ENCODE measurements around the gene FKBP1A. TPM values are rescaled to one million over a fixed set of nuclear protein-coding genes. Genes with fewer than 3 reads are reported as not detected.
"Not testable (repeated sequence)": the region's sequence is repeated elsewhere in the genome, so short reads cannot be mapped to it uniquely, and the experiment has no call there.

FKBP1A gene
- total and polyA plus RNA-seq, 12 donors: 51.7 to 917 (median 137) TPM

- H3K4me1 ChIP-seq (replicated peaks in 1 of 2): no peaks in the 10 kb centered on the region
- no peak overlapping the region for H3K4me3 ChIP-seq
- DNase-seq: no peak
- no peak overlapping the region for H3K27ac ChIP-seq
- H3K27me3 ChIP-seq: peaks cover 6% of the 10 kb centered on the region
- WGBS, 4 donors: 41 to 54% (median 50%) methylated on average over 2 of the region's 2 CpGs
- intact Hi-C loops (cut with DNase I): no loop called here
- H3K36me3 ChIP-seq (replicated peaks in 1 of 2): no peaks in the 10 kb centered on the region
- no peaks in the 10 kb centered on the region for H3K9me3 ChIP-seq (replicated peaks in 1 of 3)
- TF ChIP-seq CTCF (IDR thresholded peaks at IDR 0.05): no peak
- no peak for TF ChIP-seq POLR2A (IDR thresholded peaks at IDR 0.05)
Observed at GRCh38 chr20:1405801-1406200, 12.9 kb upstream of the FKBP1A start.

GRCh38 chr20:1403624-1404023 is 10.8 kb upstream of the FKBP1A start:
- DNase-seq: no peak
- no peak overlapping the region for H3K4me3 ChIP-seq
- no peaks in the 10 kb centered on the region for H3K4me1 ChIP-seq (replicated peaks in 1 of 2)
- H3K36me3 ChIP-seq (replicated peaks in 1 of 2): no peaks in the 10 kb centered on the region
- no peak overlapping the region for H3K27ac ChIP-seq
- intact Hi-C loops (cut with DNase I): no loop called here
- H3K27me3 ChIP-seq: peaks cover 12% of the 10 kb centered on the region
- WGBS, 4 donors: 60 to 95% (median 81%) methylated on average over 1 of the region's 1 CpG
- H3K9me3 ChIP-seq (replicated peaks in 1 of 3): no peaks in the 10 kb centered on the region
- no peak for TF ChIP-seq CTCF (IDR thresholded peaks at IDR 0.05)
- TF ChIP-seq POLR2A (IDR thresholded peaks at IDR 0.05): no peak

- H3K27me3 ChIP-seq: peaks cover 16% of the 10 kb centered on the region
- TF ChIP-seq POLR2A (IDR thresholded peaks at IDR 0.05) (no peak), CTCF (IDR thresholded peaks at IDR 0.05) (no peak)
- WGBS, 4 donors: 73 to 88% (median 80%) methylated on average over 5 to 7 of the region's 7 CpGs
- intact Hi-C loops (cut with DNase I): no loop called here
- DNase-seq: no peak
- no peaks in the 10 kb centered on the region for H3K4me1 ChIP-seq (replicated peaks in 1 of 2)
- H3K27ac ChIP-seq: no peak overlapping the region
- no peak overlapping the region for H3K4me3 ChIP-seq
- H3K36me3 ChIP-seq (replicated peaks in 1 of 2): no peaks in the 10 kb centered on the region
- H3K9me3 ChIP-seq (replicated peaks in 1 of 3): no peaks in the 10 kb centered on the region
Observed at GRCh38 chr20:1402149-1402548, 9.3 kb upstream of the FKBP1A start.

GRCh38 chr20:1401451-1401907 is 8.6 kb upstream of the FKBP1A start:
- no peaks in the 10 kb centered on the region for H3K36me3 ChIP-seq (replicated peaks in 1 of 2)
- no peaks in the 10 kb centered on the region for H3K4me1 ChIP-seq (replicated peaks in 1 of 2)
- intact Hi-C loops (cut with DNase I): no loop called here
- DNase-seq: no peak
- peaks cover 16% of the 10 kb centered on the region for H3K27me3 ChIP-seq
- no peak overlapping the region for H3K27ac ChIP-seq
- H3K4me3 ChIP-seq: no peak overlapping the region
- no peaks in the 10 kb centered on the region for H3K9me3 ChIP-seq (replicated peaks in 1 of 3)
- no peak for TF ChIP-seq POLR2A (IDR thresholded peaks at IDR 0.05)
- no peak for TF ChIP-seq CTCF (IDR thresholded peaks at IDR 0.05)
- WGBS, 4 donors: 84 to 92% (median 88%) methylated on average over 3 of the region's 3 CpGs

- intact Hi-C loops (cut with DNase I): loop anchor here (5.0 kb wide), 2 partner anchors 78 to 88 kb away; no protein-coding TSS in a partner anchor
Observed at GRCh38 chr20:1399678-1400366, 7.0 kb upstream of the FKBP1A start.

GRCh38 chr20:1398185-1398584 is 5.3 kb upstream of the FKBP1A start:
- H3K4me3 ChIP-seq; H3K36me3 ChIP-seq (replicated peaks in 1 of 2); DNase-seq; H3K9me3 ChIP-seq (replicated peaks in 1 of 3); H3K27ac ChIP-seq; H3K4me1 ChIP-seq (replicated peaks in 1 of 2): not testable (repeated sequence)
- intact Hi-C loops (cut with DNase I): loop anchor here (5.0 kb wide), 2 partner anchors 76 to 86 kb away; no protein-coding TSS in a partner anchor
- WGBS, 4 donors: 51 to 63% (median 60%) methylated on average over 7 of the region's 7 CpGs
- peaks cover 16% of the 10 kb centered on the region for H3K27me3 ChIP-seq

More at GRCh38 chr20:1399678-1400366, 7.0 kb upstream of the FKBP1A start:
- DNase-seq; H3K9me3 ChIP-seq (replicated peaks in 1 of 3); H3K4me1 ChIP-seq (replicated peaks in 1 of 2); H3K36me3 ChIP-seq (replicated peaks in 1 of 2); H3K4me3 ChIP-seq; H3K27ac ChIP-seq: not testable (repeated sequence)
- WGBS, 4 donors: 40 to 64% (median 52%) methylated on average over 8 of the region's 8 CpGs
- H3K27me3 ChIP-seq: peaks cover 16% of the 10 kb centered on the region

Data from adrenal gland (tissue), 12 donors.